ENCODE data around the gene ADISSP. TPM values are rescaled to one million over a fixed set of nuclear protein-coding genes. Genes with fewer than 3 reads are reported as not detected.

Gene ADISSP
- total RNA-seq, 1 donor from 2014 or later = 24.9 TPM

DNA sequence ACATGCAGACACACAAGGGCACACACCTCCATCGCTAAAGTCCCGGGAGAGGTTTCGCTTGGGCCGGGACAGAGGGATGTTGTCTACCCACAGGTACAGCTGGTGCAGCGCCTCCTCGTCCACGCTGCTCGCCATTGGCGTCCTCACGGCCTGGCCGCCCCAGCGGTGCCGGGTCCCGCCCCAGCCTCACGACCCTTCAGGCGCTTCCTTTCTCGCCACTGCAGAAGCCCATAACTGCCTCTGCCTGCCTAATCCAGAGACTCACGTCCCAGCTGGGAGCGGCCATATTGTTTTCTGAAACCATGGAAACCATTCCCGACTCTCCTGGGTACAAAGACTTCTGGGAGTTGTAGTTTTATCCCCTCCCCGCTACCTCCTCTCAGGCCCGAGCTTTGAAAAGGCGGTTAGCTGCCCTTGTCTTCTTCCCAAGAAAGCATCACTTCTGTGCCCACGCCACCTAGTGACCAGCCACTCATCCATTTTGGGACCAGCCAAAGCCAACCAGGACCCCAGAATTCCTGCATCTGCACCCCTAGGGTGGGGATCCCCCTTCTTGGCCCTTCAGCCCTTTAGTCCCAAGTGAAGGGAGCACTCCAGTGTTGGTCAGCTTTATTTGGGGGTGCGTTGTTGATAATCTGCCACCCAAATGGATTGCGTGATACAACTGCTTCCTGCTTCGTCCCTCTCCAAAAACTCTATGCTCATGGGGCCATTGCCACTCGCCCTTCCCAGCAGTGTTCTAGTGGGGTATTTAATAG lies 13.8 kb upstream of the ADISSP start, which contains the start of gene SPEF1:
SPEF1 (minus strand) TSS at position 296 of the 758 bp plus-strand sequence; CDS start at position 135, 161 bp downstream.
- Mint-ChIP-seq H3K4me3 (peak within 1 kb of the TSS; percentile 48), H3K4me1 (peaks cover 47% of the 10 kb centered on the region), H3K9me3 (no peaks in the 10 kb centered on the region), H3K27ac (peak within 1 kb of the TSS; percentile 89), H3K27me3 (ENCODE audit: low read depth) (peaks cover 36% of the 10 kb centered on the region), H3K36me3 (no peaks in the 10 kb centered on the region)
- peak in 1 of 2 experiments; percentile 64 for DNase-seq (ENCODE audit: low spot score in 2 of 2, unreplicated experiment in 2 of 2)
- TF ChIP-seq, protein P1, sequence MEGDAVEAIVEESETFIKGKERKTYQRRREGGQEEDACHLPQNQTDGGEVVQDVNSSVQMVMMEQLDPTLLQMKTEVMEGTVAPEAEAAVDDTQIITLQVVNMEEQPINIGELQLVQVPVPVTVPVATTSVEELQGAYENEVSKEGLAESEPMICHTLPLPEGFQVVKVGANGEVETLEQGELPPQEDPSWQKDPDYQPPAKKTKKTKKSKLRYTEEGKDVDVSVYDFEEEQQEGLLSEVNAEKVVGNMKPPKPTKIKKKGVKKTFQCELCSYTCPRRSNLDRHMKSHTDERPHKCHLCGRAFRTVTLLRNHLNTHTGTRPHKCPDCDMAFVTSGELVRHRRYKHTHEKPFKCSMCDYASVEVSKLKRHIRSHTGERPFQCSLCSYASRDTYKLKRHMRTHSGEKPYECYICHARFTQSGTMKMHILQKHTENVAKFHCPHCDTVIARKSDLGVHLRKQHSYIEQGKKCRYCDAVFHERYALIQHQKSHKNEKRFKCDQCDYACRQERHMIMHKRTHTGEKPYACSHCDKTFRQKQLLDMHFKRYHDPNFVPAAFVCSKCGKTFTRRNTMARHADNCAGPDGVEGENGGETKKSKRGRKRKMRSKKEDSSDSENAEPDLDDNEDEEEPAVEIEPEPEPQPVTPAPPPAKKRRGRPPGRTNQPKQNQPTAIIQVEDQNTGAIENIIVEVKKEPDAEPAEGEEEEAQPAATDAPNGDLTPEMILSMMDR (IDR thresholded peaks at IDR 0.05; ENCODE audit: unreplicated experiment) = peak; percentile 28

DNA sequence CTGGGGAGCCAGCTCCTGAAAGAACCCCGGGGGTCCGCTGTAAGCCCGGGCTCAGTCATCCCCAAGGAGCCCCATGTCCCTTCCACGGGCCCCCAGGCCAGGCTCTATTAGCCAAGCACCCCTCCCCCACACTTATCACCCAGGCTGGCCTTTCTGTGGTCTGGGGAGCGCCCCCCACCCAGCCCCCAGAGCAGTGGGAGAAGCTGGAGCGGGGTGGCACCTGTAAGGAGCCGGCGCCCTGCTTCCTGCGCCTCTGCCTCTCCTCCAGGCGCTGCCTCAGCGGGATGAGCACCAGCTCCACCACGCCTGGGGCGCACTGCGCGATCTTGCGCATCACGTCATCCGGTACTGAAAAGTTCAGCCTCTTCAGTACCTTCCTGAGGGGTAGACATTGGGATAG lies 11.4 kb upstream of the ADISSP start:
- DNase-seq (ENCODE audit: low spot score in 2 of 2, unreplicated experiment in 2 of 2) = no peak
- H3K9me3 Mint-ChIP-seq = no peaks in the 10 kb centered on the region
- peaks cover 38% of the 10 kb centered on the region for H3K27me3 Mint-ChIP-seq (ENCODE audit: low read depth)
- H3K4me1 Mint-ChIP-seq = peaks cover 34% of the 10 kb centered on the region
- H3K4me3 Mint-ChIP-seq = no peak overlapping the region
- TF ChIP-seq, protein P1 (IDR thresholded peaks at IDR 0.05; ENCODE audit: unreplicated experiment) = no peak
- H3K27ac Mint-ChIP-seq = no peak overlapping the region
- no peaks in the 10 kb centered on the region for H3K36me3 Mint-ChIP-seq

DNA sequence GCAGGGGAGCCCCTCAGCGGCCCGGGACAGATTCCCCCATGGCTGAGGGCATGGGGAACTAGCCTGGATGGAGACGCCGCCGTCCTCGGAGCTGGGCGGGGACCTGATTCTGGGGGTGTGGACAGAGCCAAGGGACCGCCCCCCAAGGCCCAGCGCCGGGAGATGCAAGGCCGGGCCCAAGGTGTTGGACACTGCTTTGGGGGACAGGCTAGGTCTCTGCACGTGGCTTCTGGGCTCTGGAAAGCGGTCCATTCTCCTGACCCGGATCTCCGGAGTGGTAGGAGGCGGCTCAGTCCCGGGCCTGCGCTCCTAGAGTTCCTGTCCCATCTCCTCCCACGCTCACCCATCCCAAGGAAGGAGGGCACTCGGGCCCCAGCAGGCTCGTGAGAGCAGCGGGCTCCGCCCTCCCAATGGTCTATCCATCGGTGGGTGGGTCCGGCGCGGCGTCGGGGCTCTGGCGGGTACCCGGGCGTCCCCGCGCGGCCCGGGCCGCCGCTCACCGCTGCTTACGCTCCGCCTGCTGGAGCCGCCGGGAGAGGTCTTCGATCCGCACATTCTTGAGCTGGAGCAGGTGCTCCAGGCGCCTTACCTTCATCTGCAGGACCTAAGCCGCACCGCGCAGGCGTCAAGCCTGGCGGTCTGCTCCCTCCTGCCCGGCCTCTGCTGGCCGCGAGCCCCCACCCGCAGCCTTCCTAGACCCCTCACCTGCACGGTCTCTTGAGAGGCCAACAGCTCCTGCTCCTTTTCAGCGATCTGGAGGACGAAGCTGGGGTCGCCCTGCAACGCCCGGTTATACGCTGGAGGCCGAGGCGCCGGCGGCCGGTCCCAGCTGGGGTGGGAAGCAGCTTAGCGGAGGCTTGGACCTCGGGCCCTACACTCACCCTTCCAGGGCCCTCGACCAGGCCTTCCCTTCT lies 10.4 kb upstream of the ADISSP start:
- Mint-ChIP-seq H3K4me1 (peaks cover 26% of the 10 kb centered on the region), H3K36me3 (no peaks in the 10 kb centered on the region), H3K4me3 (peak overlapping the region; percentile 59), H3K27me3 (ENCODE audit: low read depth) (peaks cover 39% of the 10 kb centered on the region), H3K9me3 (no peaks in the 10 kb centered on the region), H3K27ac (no peak overlapping the region)
- TF ChIP-seq, protein P1 (IDR thresholded peaks at IDR 0.05; ENCODE audit: unreplicated experiment) = no peak
- peak in 1 of 2 experiments; percentile 59 for DNase-seq (ENCODE audit: low spot score in 2 of 2, unreplicated experiment in 2 of 2)

DNA sequence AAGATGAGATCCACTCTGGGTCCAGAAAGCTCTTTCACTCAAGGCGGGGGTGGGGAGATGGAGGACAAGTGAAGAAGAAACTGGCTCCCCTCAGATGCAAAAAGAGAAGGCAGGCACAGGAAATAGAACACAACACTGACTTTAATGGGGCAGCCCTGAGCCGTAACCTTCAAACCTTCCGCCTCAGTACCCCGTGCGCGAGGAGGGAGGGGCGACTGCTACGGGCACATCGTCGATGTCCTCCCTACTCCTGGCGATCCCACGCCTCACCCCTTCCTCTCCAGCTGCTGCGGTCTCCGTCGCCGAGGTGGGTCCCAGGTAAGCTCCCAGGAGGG lies 9.8 kb upstream of the ADISSP start:
- H3K9me3 Mint-ChIP-seq = no peaks in the 10 kb centered on the region
- peaks cover 20% of the 10 kb centered on the region for H3K4me1 Mint-ChIP-seq
- no peak for DNase-seq (ENCODE audit: low spot score in 2 of 2, unreplicated experiment in 2 of 2)
- H3K4me3 Mint-ChIP-seq = peak overlapping the region; percentile 59
- TF ChIP-seq, protein P1 (IDR thresholded peaks at IDR 0.05; ENCODE audit: unreplicated experiment) = no peak
- H3K27ac Mint-ChIP-seq = no peak overlapping the region
- no peaks in the 10 kb centered on the region for H3K36me3 Mint-ChIP-seq
- H3K27me3 Mint-ChIP-seq (ENCODE audit: low read depth) = peaks cover 39% of the 10 kb centered on the region

DNA sequence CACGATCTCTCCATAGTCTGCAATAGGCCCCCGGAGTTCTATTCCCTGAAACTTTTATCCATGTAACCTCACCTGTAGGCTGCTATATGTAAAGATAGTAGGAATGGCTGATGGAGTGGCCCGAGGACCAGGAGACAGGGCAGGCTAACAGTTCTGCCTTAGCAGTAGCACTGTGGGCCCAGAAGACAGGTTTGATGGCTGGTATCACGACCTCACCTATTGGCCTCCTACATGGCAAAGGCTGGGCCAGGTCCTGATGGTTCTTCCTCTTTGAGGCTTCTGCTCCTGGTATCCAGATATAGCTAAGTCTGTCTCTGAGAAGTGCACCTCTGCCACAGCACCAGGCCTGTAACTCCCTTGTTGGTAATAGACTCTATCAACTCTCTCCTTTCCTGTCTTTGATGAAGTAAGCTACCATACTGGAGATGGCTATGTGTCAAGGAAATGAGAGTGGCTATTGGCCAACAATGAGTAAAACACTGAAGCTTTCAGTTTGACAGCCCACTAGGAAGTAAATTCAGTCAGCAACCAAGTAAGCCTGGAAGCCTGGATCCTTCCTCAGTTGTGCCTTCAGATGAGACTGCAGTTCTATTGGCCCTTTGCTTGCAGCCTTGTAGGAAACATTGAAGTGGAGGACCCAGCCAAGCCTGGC lies 8.0 kb upstream of the ADISSP start:
- H3K4me3 Mint-ChIP-seq = no peak overlapping the region
- TF ChIP-seq, protein P1 (IDR thresholded peaks at IDR 0.05; ENCODE audit: unreplicated experiment) = no peak
- no peak overlapping the region for H3K27ac Mint-ChIP-seq
- no peaks in the 10 kb centered on the region for H3K36me3 Mint-ChIP-seq
- DNase-seq (ENCODE audit: low spot score in 2 of 2, unreplicated experiment in 2 of 2) = no peak
- H3K27me3 Mint-ChIP-seq (ENCODE audit: low read depth) = peaks cover 38% of the 10 kb centered on the region
- H3K9me3 Mint-ChIP-seq = no peaks in the 10 kb centered on the region
- H3K4me1 Mint-ChIP-seq = peaks cover 7% of the 10 kb centered on the region
